ENCODE data around the gene SNX22.

Gene SNX22

DNA sequence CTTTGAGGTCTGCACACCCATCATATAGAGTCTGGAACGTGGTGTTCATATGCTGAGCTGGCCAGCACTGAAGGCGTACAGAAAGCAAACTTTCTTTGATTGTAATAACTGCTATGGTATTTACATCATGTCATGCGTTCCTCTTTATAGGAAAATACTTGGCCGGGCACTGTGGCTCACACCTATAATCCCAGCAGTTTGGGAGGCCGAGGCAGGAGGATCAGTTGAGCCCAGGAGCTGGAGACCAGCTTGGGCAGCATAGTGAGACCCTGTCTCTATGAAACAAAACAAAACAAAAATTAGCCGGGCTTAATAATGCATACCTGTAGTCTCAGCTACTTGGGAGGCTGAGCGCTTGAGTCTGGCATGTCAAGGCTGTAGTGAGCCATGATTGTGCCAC lies 3.4 kb upstream of the SNX22 start:
- H3K36me3 ChIP-seq (ENCODE audit: control insufficient read depth, insufficient read depth, low read length), result peaks cover 12% of the 10 kb centered on the region
- no peaks in the 10 kb centered on the region for H3K9me3 ChIP-seq (ENCODE audit: control insufficient read depth, insufficient read depth, low read depth, low read length)
- no peak overlapping the region for H3K4me3 ChIP-seq (ENCODE audit: low read depth, low read length)
- no peak overlapping the region for H3K27ac ChIP-seq (ENCODE audit: low read depth, low read length)
- H3K9ac ChIP-seq (ENCODE audit: low read length), result no peak overlapping the region
- H3K4me1 ChIP-seq (ENCODE audit: control insufficient read depth, insufficient read depth, low read length), result peaks cover 11% of the 10 kb centered on the region
- peaks cover 16% of the 10 kb centered on the region for H3K27me3 ChIP-seq (ENCODE audit: control insufficient read depth, insufficient read depth, low read length)

DNA sequence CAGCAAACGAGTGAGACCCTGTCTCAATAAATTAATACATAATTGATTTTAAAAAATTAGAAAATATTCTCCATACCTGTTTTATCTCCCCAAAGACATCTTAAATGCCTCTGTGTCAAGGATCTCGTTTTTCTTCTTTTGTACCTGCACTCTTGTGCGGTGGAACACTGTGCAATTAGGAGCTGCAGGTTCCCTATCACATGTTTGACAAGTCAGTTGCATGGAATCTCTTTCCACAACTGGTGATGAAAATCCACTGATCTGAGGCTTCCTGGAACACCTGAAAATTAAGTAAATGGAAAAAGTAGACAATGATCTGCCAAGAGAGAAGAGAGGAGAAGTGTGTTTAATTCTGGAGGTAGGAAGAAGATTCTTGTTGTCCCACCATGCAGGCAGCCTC lies 3.0 kb upstream of the SNX22 start:
- H3K4me3 ChIP-seq (ENCODE audit: low read depth, low read length), result no peak overlapping the region
- peaks cover 10% of the 10 kb centered on the region for H3K36me3 ChIP-seq (ENCODE audit: control insufficient read depth, insufficient read depth, low read length)
- H3K27ac ChIP-seq (ENCODE audit: low read depth, low read length), result no peak overlapping the region
- H3K9ac ChIP-seq (ENCODE audit: low read length), result no peak overlapping the region
- H3K9me3 ChIP-seq (ENCODE audit: control insufficient read depth, insufficient read depth, low read depth, low read length), result no peaks in the 10 kb centered on the region
- peaks cover 11% of the 10 kb centered on the region for H3K4me1 ChIP-seq (ENCODE audit: control insufficient read depth, insufficient read depth, low read length)
- peaks cover 19% of the 10 kb centered on the region for H3K27me3 ChIP-seq (ENCODE audit: control insufficient read depth, insufficient read depth, low read length)

DNA sequence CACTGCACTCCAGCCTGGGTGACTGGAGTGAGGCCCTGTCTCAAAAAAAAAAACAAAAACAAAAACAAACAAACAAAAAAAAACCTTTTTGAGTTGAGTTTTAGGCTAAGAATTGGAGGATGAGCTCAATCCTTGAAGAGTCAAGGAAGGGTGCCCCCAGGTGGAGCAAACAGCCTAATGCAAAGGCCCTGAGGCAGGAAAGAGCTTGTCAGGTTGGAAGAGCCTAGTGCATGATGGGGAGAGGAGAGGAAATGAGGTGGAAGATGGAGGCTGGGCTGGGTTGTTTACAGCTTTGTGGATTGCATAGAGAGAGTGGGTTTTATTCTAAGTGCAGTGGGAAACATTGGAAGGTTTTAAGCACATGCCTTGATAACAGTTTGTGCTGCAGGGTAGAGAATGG lies 2.1 kb upstream of the SNX22 start:
- peaks cover 14% of the 10 kb centered on the region for H3K4me1 ChIP-seq (ENCODE audit: control insufficient read depth, insufficient read depth, low read length)
- no peak overlapping the region for H3K9ac ChIP-seq (ENCODE audit: low read length)
- no peaks in the 10 kb centered on the region for H3K9me3 ChIP-seq (ENCODE audit: control insufficient read depth, insufficient read depth, low read depth, low read length)
- H3K27me3 ChIP-seq (ENCODE audit: control insufficient read depth, insufficient read depth, low read length), result peaks cover 19% of the 10 kb centered on the region
- peaks cover 10% of the 10 kb centered on the region for H3K36me3 ChIP-seq (ENCODE audit: control insufficient read depth, insufficient read depth, low read length)
- H3K4me3 ChIP-seq (ENCODE audit: low read depth, low read length), result no peak overlapping the region
- H3K27ac ChIP-seq (ENCODE audit: low read depth, low read length), result no peak overlapping the region

DNA sequence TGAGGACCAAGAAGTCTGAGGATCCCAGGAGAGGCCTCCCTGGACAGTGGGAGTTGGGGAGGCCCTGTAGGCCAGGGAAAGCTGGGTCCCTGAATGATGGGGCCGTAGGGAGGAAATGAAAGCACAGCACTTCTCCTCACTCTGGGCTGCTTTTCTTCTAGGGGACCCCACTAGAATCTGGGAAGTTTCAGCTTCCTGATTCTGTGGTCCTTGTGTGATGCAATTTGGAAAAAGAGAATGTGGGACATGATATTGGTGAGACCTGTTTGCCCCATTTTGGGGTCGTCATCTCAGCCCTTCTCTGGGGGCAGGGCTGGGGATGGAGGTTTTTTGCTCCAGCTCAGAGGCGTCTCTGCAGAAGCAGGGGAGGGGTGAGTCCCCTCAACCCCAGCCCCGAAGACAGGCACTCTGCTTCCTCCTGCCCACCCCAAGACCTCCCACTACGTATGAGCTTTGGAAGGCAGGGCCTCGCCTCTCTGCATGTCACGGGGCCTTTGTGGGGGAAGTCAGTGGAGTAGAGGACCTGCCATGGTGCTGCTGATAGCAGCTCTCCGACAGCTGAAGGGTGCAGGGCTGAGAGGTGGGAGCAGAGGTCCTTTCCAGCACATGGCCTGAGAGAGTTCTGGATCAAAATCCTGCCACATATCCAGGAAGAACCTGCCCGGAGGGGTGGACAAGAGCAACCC lies 1.5 kb upstream of the SNX22 start:
- H3K4me3 ChIP-seq (ENCODE audit: low read depth, low read length), result no peak overlapping the region
- peaks cover 14% of the 10 kb centered on the region for H3K4me1 ChIP-seq (ENCODE audit: control insufficient read depth, insufficient read depth, low read length)
- H3K9ac ChIP-seq (ENCODE audit: low read length), result no peak overlapping the region
- H3K27me3 ChIP-seq (ENCODE audit: control insufficient read depth, insufficient read depth, low read length), result peaks cover 19% of the 10 kb centered on the region
- no peaks in the 10 kb centered on the region for H3K9me3 ChIP-seq (ENCODE audit: control insufficient read depth, insufficient read depth, low read depth, low read length)
- peaks cover 12% of the 10 kb centered on the region for H3K36me3 ChIP-seq (ENCODE audit: control insufficient read depth, insufficient read depth, low read length)
- no peak overlapping the region for H3K27ac ChIP-seq (ENCODE audit: low read depth, low read length)

GRCh38 chr15:64152507-64153387 lies 1.2 kb downstream of the SNX22 start:
- peaks cover 35% of the 10 kb centered on the region for H3K36me3 ChIP-seq (ENCODE audit: control insufficient read depth, insufficient read depth, low read length)
- peaks cover 14% of the 10 kb centered on the region for H3K4me1 ChIP-seq (ENCODE audit: control insufficient read depth, insufficient read depth, low read length)
- no peak overlapping the region for H3K27ac ChIP-seq (ENCODE audit: low read depth, low read length)
- peaks cover 19% of the 10 kb centered on the region for H3K27me3 ChIP-seq (ENCODE audit: control insufficient read depth, insufficient read depth, low read length)
- H3K4me3 ChIP-seq (ENCODE audit: low read depth, low read length), result peak overlapping the region; percentile 94
- H3K9ac ChIP-seq (ENCODE audit: low read length), result peak overlapping the region; percentile 48
- H3K9me3 ChIP-seq (ENCODE audit: control insufficient read depth, insufficient read depth, low read depth, low read length), result no peaks in the 10 kb centered on the region

DNA sequence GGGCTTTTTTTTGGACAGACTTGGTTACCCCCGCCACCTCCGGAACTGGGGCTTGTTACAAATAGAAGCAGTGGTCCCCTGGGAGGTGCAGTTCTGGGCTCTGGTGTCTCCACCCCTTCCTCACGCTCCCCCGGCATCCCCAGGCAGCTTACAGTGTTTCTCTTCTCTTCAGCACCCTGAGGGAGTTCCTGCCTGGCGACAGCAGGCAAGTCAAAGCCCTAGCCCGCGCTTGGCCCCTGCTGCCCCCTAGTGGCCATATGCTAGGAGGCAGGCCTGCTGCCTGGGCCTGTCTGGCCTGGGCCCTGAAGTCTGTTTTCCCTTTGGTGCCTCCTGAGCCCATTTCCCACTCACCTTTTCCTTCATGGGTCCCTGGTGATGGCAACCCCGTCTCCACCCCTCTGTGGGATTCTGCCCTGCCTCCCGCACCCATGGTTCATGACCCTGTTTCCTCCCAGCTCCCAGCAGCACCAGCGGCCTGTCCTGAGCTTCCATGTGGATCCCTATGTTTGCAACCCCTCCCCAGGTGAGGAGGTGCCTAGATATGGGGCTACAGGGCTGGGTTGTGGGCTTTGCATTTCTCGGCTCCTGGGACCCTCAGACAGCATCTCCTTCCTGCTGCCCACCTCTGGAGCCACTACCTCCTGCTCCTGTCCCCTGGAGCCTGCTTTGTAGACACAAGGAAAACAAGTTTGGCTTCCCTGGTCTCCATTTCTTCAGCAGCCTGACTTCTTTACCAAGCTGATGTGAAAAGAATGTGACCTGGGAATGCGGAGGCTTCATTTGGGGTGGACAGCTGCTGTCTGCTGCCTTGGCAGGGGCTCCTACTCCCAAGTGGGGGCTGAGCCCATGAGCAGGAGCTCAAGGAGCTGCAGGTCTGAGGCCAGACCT lies 2.2 kb downstream of the SNX22 start:
- H3K9ac ChIP-seq (ENCODE audit: low read length), result no peak overlapping the region
- H3K4me3 ChIP-seq (ENCODE audit: low read depth, low read length), result peak overlapping the region; percentile 94
- no peaks in the 10 kb centered on the region for H3K9me3 ChIP-seq (ENCODE audit: control insufficient read depth, insufficient read depth, low read depth, low read length)
- peaks cover 14% of the 10 kb centered on the region for H3K4me1 ChIP-seq (ENCODE audit: control insufficient read depth, insufficient read depth, low read length)
- H3K27me3 ChIP-seq (ENCODE audit: control insufficient read depth, insufficient read depth, low read length), result peaks cover 19% of the 10 kb centered on the region
- H3K27ac ChIP-seq (ENCODE audit: low read depth, low read length), result no peak overlapping the region
- peaks cover 45% of the 10 kb centered on the region for H3K36me3 ChIP-seq (ENCODE audit: control insufficient read depth, insufficient read depth, low read length)

DNA sequence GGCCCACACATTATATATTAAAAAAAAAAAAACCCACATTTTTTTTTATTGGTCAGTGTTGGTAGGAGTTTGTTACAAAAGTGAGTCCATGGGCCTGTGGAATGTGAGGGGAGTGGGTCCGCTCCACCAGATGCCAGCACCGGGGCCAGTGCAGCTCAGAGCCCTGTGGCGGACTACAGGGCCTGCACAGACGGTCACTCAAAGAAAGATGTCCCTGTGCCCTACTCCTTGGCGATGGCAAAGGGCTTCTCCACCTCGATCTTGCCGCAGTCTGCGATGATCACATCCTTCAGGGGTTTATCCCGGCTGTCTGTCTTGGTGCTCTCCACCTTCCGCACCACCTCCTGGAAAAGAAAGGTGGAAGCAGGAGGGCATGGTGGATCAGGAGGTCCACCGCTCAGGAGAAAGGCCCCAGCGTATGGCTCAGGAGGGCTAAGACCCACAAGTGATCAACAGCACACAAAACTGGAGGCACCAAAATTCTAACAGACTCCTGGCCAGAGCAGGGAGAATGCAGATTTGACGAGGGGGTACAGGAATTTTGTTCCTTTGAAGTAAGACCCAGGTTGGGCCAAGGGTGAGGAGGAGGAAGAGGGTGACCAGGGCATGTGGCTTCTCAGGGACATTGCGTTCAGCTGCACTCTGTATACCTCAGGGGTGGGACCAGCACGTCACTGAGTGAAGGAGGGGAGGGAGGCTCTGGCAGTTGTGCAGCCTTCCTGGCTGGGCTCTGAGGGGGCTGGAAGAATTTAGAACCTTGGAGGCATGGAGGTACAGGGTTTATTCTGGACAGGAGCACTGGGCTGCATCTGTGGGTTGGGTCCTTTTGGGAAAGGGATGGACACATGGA lies 4.5 kb downstream of the SNX22 start:
- H3K4me3 ChIP-seq (ENCODE audit: low read depth, low read length), result no peak overlapping the region
- peaks cover 67% of the 10 kb centered on the region for H3K36me3 ChIP-seq (ENCODE audit: control insufficient read depth, insufficient read depth, low read length)
- peaks cover 12% of the 10 kb centered on the region for H3K4me1 ChIP-seq (ENCODE audit: control insufficient read depth, insufficient read depth, low read length)
- H3K27ac ChIP-seq (ENCODE audit: low read depth, low read length), result no peak overlapping the region
- H3K9ac ChIP-seq (ENCODE audit: low read length), result no peak overlapping the region
- H3K9me3 ChIP-seq (ENCODE audit: control insufficient read depth, insufficient read depth, low read depth, low read length), result no peaks in the 10 kb centered on the region
- peaks cover 19% of the 10 kb centered on the region for H3K27me3 ChIP-seq (ENCODE audit: control insufficient read depth, insufficient read depth, low read length)

- Histone ChIP-seq H3K4me3 (ENCODE audit: low read depth, low read length) (no peak overlapping the region), H3K9ac (ENCODE audit: low read length) (no peak overlapping the region), H3K4me1 (ENCODE audit: control insufficient read depth, insufficient read depth, low read length) (peaks cover 13% of the 10 kb centered on the region), H3K27me3 (ENCODE audit: control insufficient read depth, insufficient read depth, low read length) (peaks cover 17% of the 10 kb centered on the region), H3K9me3 (ENCODE audit: control insufficient read depth, insufficient read depth, low read depth, low read length) (no peaks in the 10 kb centered on the region), H3K36me3 (ENCODE audit: control insufficient read depth, insufficient read depth, low read length) (peaks cover 71% of the 10 kb centered on the region), H3K27ac (ENCODE audit: low read depth, low read length) (no peak overlapping the region)
These were observed 5.3 kb downstream of the SNX22 start for GRCh38 chr15:64156652-64157331.

DNA sequence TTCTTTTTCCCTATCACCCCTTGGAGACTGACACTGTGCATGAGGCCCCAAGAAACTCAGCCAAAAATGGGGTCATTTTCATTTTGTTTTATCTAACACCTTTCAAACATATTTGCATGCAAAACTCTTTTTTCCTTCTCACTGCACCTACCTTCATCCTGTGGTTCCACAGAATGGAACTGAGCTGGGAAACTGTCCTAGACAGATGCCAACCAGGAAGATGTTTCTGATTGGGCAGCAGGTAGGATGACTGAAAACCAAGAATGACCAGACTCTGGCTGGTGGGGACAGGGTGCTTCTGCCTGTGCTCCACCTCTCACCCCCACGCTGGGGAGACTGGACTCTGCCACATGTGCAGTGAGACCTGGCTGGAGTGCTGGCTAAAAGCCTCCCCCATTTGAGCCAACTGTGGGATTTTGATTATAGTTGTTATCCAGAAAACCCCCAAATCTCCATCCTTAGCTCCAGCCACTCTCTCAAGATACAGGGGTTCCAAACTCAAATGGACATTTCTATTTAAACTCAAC lies 6.1 kb downstream of the SNX22 start:
- peaks cover 12% of the 10 kb centered on the region for H3K4me1 ChIP-seq (ENCODE audit: control insufficient read depth, insufficient read depth, low read length)
- peaks cover 8% of the 10 kb centered on the region for H3K27me3 ChIP-seq (ENCODE audit: control insufficient read depth, insufficient read depth, low read length)
- H3K4me3 ChIP-seq (ENCODE audit: low read depth, low read length), result no peak overlapping the region
- H3K27ac ChIP-seq (ENCODE audit: low read depth, low read length), result no peak overlapping the region
- H3K9me3 ChIP-seq (ENCODE audit: control insufficient read depth, insufficient read depth, low read depth, low read length), result no peaks in the 10 kb centered on the region
- no peak overlapping the region for H3K9ac ChIP-seq (ENCODE audit: low read length)
- H3K36me3 ChIP-seq (ENCODE audit: control insufficient read depth, insufficient read depth, low read length), result peaks cover 73% of the 10 kb centered on the region
